Measurements from ENCODE around the gene CCT8.

GRCh38 chr21:29102791-29103257 is 29.4 kb upstream of the CCT8 start:
- TF ChIP-seq FOXM1 (IDR thresholded peaks at IDR 0.05; ENCODE audit: borderline replicate concordance) (no peak), TARDBP (IDR thresholded peaks at IDR 0.05) (no peak), SUZ12 (IDR thresholded peaks at IDR 0.05) (no peak), SP1 (IDR thresholded peaks at IDR 0.05) (no peak), ARNT (IDR thresholded peaks at IDR 0.05) (no peak), NFRKB (IDR thresholded peaks at IDR 0.05) (no peak), HDGF (IDR thresholded peaks at IDR 0.05; ENCODE audit: borderline replicate concordance) (no peak), FOXA1 (IDR thresholded peaks at IDR 0.05) (no peak), FOXK2 (IDR thresholded peaks at IDR 0.05) (no peak), CTBP1 (IDR thresholded peaks at IDR 0.05; ENCODE audit: borderline replicate concordance) (no peak), LEF1 (IDR thresholded peaks at IDR 0.05; ENCODE audit: borderline replicate concordance) (no peak), ELF4 (IDR thresholded peaks at IDR 0.05) (no peak)

All from HEK293T (cell line).